GM19452 (cell line): ENCODE results near the gene SMAGP.
A peak's percentile ranks its signal among the peaks of the same experiment; 100 is the strongest.
"Not testable (repeated sequence)": the region's sequence is repeated elsewhere in the genome, so short reads cannot be mapped to it uniquely, and the experiment has no call there.

Source experiments
- ATAC-seq: cut with Tn5 transposase; IDR thresholded peaks from one replicate; pipeline ENCODE4 v1.9.1; 2021; ENCODE audit not compliant: unreplicated experiment

Gene SMAGP

GRCh38 chr12:51265024-51265423 lies 5.2 kb downstream of the SMAGP start:
- peak; percentile 49 for ATAC-seq

GRCh38 chr12:51264297-51264696 lies 5.9 kb downstream of the SMAGP start:
- ATAC-seq = no peak

GRCh38 chr12:51263341-51263740 lies 6.9 kb downstream of the SMAGP start:
- ATAC-seq = no peak

- ATAC-seq = no peak
These were observed 7.4 kb downstream of the SMAGP start for GRCh38 chr12:51262758-51263177.

- ATAC-seq = not testable (repeated sequence)
These were observed 10.6 kb downstream of the SMAGP start for GRCh38 chr12:51259600-51259999.

- ATAC-seq = no peak
These were observed 15.7 kb downstream of the SMAGP start for GRCh38 chr12:51254536-51254935.

GRCh38 chr12:51253276-51253675 lies 16.9 kb downstream of the SMAGP start:
- no peak for ATAC-seq

- no peak for ATAC-seq
These were observed 22.6 kb downstream of the SMAGP start for GRCh38 chr12:51247523-51248206.

GRCh38 chr12:51246254-51246853 lies 23.9 kb downstream of the SMAGP start:
- ATAC-seq = no peak

- ATAC-seq = no peak
These were observed 24.6 kb downstream of the SMAGP start for GRCh38 chr12:51245476-51246253.

GRCh38 chr12:51244269-51244668 lies 25.9 kb downstream of the SMAGP start:
- ATAC-seq = no peak

GRCh38 chr12:51242876-51243275 lies 27.3 kb downstream of the SMAGP start:
- no peak for ATAC-seq

- no peak for ATAC-seq
These were observed 28.1 kb downstream of the SMAGP start for GRCh38 chr12:51242120-51242519.

GRCh38 chr12:51240971-51241370 lies 29.2 kb downstream of the SMAGP start:
- no peak for ATAC-seq

- peak; percentile 85 for ATAC-seq
These were observed 31.5 kb downstream of the SMAGP start, which contains the start of gene DAZAP2 for GRCh38 chr12:51238510-51239334. TSS of gene DAZAP2 (plus strand) at chr12:51238826. CDS start at chr12:51238908, 82 bp downstream.

- peak; percentile 13 for ATAC-seq
These were observed 32.1 kb downstream of the SMAGP start for GRCh38 chr12:51238037-51238509.

GRCh38 chr12:51234530-51234929 lies 35.7 kb downstream of the SMAGP start:
- no peak for ATAC-seq

- no peak for ATAC-seq
These were observed 37.6 kb downstream of the SMAGP start for GRCh38 chr12:51232642-51233041.

- no peak for ATAC-seq
These were observed 41.0 kb downstream of the SMAGP start for GRCh38 chr12:51229116-51229809.

- no peak for ATAC-seq
These were observed 42.3 kb downstream of the SMAGP start for GRCh38 chr12:51227962-51228361.
